Measurements from ENCODE around the gene PGS1.

The PGS1 gene

GRCh38 chr17:78400581-78401240 is 22.3 kb downstream of the PGS1 start:
- Mint-ChIP-seq H3K36me3 (peaks cover 94% of the 10 kb centered on the region), H3K27me3 (no peaks in the 10 kb centered on the region), H3K4me3 (no peak overlapping the region), H3K27ac (no peak overlapping the region), H3K4me1 (peaks cover 12% of the 10 kb centered on the region), H3K9me3 (no peaks in the 10 kb centered on the region)
- no peak for ATAC-seq

- no peaks in the 10 kb centered on the region for H3K9me3 Mint-ChIP-seq
- H3K4me3 Mint-ChIP-seq: no peak overlapping the region
- H3K27ac Mint-ChIP-seq: no peak overlapping the region
- peaks cover 9% of the 10 kb centered on the region for H3K4me1 Mint-ChIP-seq
- no peaks in the 10 kb centered on the region for H3K27me3 Mint-ChIP-seq
- peaks cover 90% of the 10 kb centered on the region for H3K36me3 Mint-ChIP-seq
- no peak for ATAC-seq
These were observed 22.8 kb downstream of the PGS1 start for GRCh38 chr17:78401246-78401645.

- no peaks in the 10 kb centered on the region for H3K27me3 Mint-ChIP-seq
- no peaks in the 10 kb centered on the region for H3K9me3 Mint-ChIP-seq
- H3K27ac Mint-ChIP-seq: no peak overlapping the region
- H3K36me3 Mint-ChIP-seq: peaks cover 90% of the 10 kb centered on the region
- ATAC-seq: no peak
- no peak overlapping the region for H3K4me3 Mint-ChIP-seq
- H3K4me1 Mint-ChIP-seq: peaks cover 11% of the 10 kb centered on the region
These were observed 23.4 kb downstream of the PGS1 start for GRCh38 chr17:78401891-78402290.

GRCh38 chr17:78403822-78404221 is 25.4 kb downstream of the PGS1 start:
- Mint-ChIP-seq H3K27ac (no peak overlapping the region), H3K9me3 (no peaks in the 10 kb centered on the region), H3K27me3 (no peaks in the 10 kb centered on the region), H3K4me1 (peaks cover 24% of the 10 kb centered on the region), H3K36me3 (peaks cover 75% of the 10 kb centered on the region), H3K4me3 (no peak overlapping the region)
- no peak for ATAC-seq

GRCh38 chr17:78406396-78406795 is 27.9 kb downstream of the PGS1 start:
- no peak for ATAC-seq
- peaks cover 38% of the 10 kb centered on the region for H3K4me1 Mint-ChIP-seq
- H3K27me3 Mint-ChIP-seq: no peaks in the 10 kb centered on the region
- no peaks in the 10 kb centered on the region for H3K9me3 Mint-ChIP-seq
- no peak overlapping the region for H3K4me3 Mint-ChIP-seq
- peaks cover 52% of the 10 kb centered on the region for H3K36me3 Mint-ChIP-seq
- H3K27ac Mint-ChIP-seq: peak overlapping the region; percentile 70

GRCh38 chr17:78406920-78407319 is 28.5 kb downstream of the PGS1 start:
- H3K27ac Mint-ChIP-seq: peak overlapping the region; percentile 70
- peaks cover 47% of the 10 kb centered on the region for H3K36me3 Mint-ChIP-seq
- ATAC-seq: no peak

GRCh38 chr17:78407387-78408000 is 29.0 kb downstream of the PGS1 start:
- peak overlapping the region; percentile 70 for H3K27ac Mint-ChIP-seq
- H3K27me3 Mint-ChIP-seq: no peaks in the 10 kb centered on the region
- H3K36me3 Mint-ChIP-seq: peaks cover 41% of the 10 kb centered on the region
- H3K9me3 Mint-ChIP-seq: no peaks in the 10 kb centered on the region
- peaks cover 46% of the 10 kb centered on the region for H3K4me1 Mint-ChIP-seq
- no peak overlapping the region for H3K4me3 Mint-ChIP-seq
- no peak for ATAC-seq

More at GRCh38 chr17:78406920-78407319, 28.5 kb downstream of the PGS1 start:
- Mint-ChIP-seq H3K4me3 (no peak overlapping the region), H3K27me3 (no peaks in the 10 kb centered on the region), H3K9me3 (no peaks in the 10 kb centered on the region), H3K4me1 (peaks cover 40% of the 10 kb centered on the region)

GRCh38 chr17:78408476-78409050 is 30.1 kb downstream of the PGS1 start:
- H3K4me1 Mint-ChIP-seq: peaks cover 57% of the 10 kb centered on the region
- no peak overlapping the region for H3K4me3 Mint-ChIP-seq
- no peaks in the 10 kb centered on the region for H3K27me3 Mint-ChIP-seq
- H3K9me3 Mint-ChIP-seq: no peaks in the 10 kb centered on the region
- no peak overlapping the region for H3K27ac Mint-ChIP-seq
- H3K36me3 Mint-ChIP-seq: peaks cover 35% of the 10 kb centered on the region
- ATAC-seq: no peak

- H3K9me3 Mint-ChIP-seq: no peaks in the 10 kb centered on the region
- H3K4me3 Mint-ChIP-seq: no peak overlapping the region
- H3K27me3 Mint-ChIP-seq: no peaks in the 10 kb centered on the region
- no peak overlapping the region for H3K27ac Mint-ChIP-seq
- H3K36me3 Mint-ChIP-seq: peaks cover 33% of the 10 kb centered on the region
- H3K4me1 Mint-ChIP-seq: peaks cover 65% of the 10 kb centered on the region
- no peak for ATAC-seq
These were observed 30.9 kb downstream of the PGS1 start for GRCh38 chr17:78409191-78409928.

- H3K27me3 Mint-ChIP-seq: no peaks in the 10 kb centered on the region
- H3K4me1 Mint-ChIP-seq: peaks cover 61% of the 10 kb centered on the region
- ATAC-seq: no peak
- no peak overlapping the region for H3K4me3 Mint-ChIP-seq
- H3K36me3 Mint-ChIP-seq: peaks cover 20% of the 10 kb centered on the region
- H3K9me3 Mint-ChIP-seq: no peaks in the 10 kb centered on the region
- H3K27ac Mint-ChIP-seq: no peak overlapping the region
These were observed 32.9 kb downstream of the PGS1 start for GRCh38 chr17:78411241-78411857.

- H3K27ac Mint-ChIP-seq: no peak overlapping the region
- peaks cover 22% of the 10 kb centered on the region for H3K36me3 Mint-ChIP-seq
- H3K4me1 Mint-ChIP-seq: peaks cover 52% of the 10 kb centered on the region
- no peak for ATAC-seq
- no peak overlapping the region for H3K4me3 Mint-ChIP-seq
- no peaks in the 10 kb centered on the region for H3K9me3 Mint-ChIP-seq
- H3K27me3 Mint-ChIP-seq: no peaks in the 10 kb centered on the region
These were observed 34.0 kb downstream of the PGS1 start for GRCh38 chr17:78412403-78412802.

GRCh38 chr17:78414178-78415162 is 36.0 kb downstream of the PGS1 start:
- no peak for ATAC-seq

GRCh38 chr17:78415821-78416711 is 37.6 kb downstream of the PGS1 start:
- Mint-ChIP-seq H3K27ac (peak overlapping the region; percentile 24), H3K9me3 (no peaks in the 10 kb centered on the region), H3K36me3 (peaks cover 35% of the 10 kb centered on the region), H3K4me1 (peaks cover 32% of the 10 kb centered on the region), H3K27me3 (no peaks in the 10 kb centered on the region), H3K4me3 (no peak overlapping the region)
- no peak for ATAC-seq

More at GRCh38 chr17:78414178-78415162, 36.0 kb downstream of the PGS1 start:
- Mint-ChIP-seq H3K4me3 (no peak overlapping the region), H3K27me3 (no peaks in the 10 kb centered on the region), H3K36me3 (peaks cover 27% of the 10 kb centered on the region), H3K9me3 (no peaks in the 10 kb centered on the region), H3K27ac (peak overlapping the region; percentile 28), H3K4me1 (peaks cover 37% of the 10 kb centered on the region)

All from stimulated activated memory B cell treated with anti-CD40 and anti-IgM and Interleukin-4, amounts not matched to agents 10 μg/mL and 1 μg/mL and 100 μg/mL, for 72 hours (primary cell).